Measurements from ENCODE around the gene HOXB2.

HOXB2 gene

DNA sequence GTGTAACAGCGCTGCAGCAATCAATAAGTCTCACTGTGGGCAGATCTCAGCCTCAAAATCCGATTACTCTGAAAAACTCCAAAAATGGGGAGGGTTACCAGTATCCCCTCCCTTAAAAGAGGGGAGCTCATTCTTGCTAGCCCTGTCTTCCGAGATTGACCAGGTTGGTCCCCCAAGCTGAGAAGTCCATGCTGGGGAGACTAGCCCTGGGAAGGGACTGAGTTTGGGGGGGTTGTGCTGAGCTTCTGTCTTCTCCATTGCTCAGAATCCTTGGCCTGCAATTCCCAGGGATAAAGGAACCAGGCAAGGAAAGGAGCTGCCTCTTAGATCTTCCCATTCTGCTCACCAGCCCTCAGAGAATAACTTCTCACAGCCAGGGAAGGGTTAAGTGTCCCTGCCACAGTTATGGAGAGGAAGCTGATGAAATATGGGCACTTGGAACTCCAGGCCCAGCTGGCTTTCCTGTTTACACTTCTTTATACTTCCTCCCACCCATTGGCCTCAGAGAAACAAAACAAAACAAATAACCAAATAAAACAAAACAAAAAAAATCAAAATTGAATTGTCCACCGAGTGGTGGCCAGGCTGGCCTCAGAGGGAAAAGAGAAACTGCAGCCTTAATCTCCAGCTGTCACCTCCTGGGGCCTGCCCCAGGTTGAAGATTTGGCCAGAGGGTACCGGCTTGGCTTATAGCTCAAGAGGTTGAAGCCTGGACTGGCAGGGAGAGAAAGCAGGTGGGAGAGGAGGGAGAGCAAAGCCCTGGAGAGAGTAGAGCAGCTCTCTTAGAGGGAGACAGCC is 42.6 kb upstream of the HOXB2 start (continued):
- TF ChIP-seq ZNF629 (tag by site-specific recombination; IDR thresholded peaks at IDR 0.05), result 0 out of 2 replicates have a peak, but pooled peaks have one; percentile 16
- TF ChIP-seq, protein P1, sequence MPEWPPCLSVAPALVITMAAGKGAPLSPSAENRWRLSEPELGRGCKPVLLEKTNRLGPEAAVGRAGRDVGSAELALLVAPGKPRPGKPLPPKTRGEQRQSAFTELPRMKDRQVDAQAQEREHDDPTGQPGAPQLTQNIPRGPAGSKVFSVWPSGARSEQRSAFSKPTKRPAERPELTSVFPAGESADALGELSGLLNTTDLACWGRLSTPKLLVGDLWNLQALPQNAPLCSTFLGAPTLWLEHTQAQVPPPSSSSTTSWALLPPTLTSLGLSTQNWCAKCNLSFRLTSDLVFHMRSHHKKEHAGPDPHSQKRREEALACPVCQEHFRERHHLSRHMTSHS (tag by site-specific recombination; IDR thresholded peaks at IDR 0.05), result no peak
- TF ChIP-seq ZNF510 (tag by site-specific recombination; IDR thresholded peaks at IDR 0.05; ENCODE audit: insufficient replicate concordance), result no peak
- TF ChIP-seq ZNF132 (tag by site-specific recombination; IDR thresholded peaks at IDR 0.05; ENCODE audit: borderline replicate concordance), result no peak
- 0 out of 2 replicates have a peak, but pooled peaks have one; percentile 4 for TF ChIP-seq ZNF664 (tag by site-specific recombination; IDR thresholded peaks at IDR 0.05)
- no peak for TF ChIP-seq ZNF10 (tag by site-specific recombination; IDR thresholded peaks at IDR 0.05)
- no peak for TF ChIP-seq ZNF596 (tag by site-specific recombination; IDR thresholded peaks at IDR 0.05)
- TF ChIP-seq, protein P2, sequence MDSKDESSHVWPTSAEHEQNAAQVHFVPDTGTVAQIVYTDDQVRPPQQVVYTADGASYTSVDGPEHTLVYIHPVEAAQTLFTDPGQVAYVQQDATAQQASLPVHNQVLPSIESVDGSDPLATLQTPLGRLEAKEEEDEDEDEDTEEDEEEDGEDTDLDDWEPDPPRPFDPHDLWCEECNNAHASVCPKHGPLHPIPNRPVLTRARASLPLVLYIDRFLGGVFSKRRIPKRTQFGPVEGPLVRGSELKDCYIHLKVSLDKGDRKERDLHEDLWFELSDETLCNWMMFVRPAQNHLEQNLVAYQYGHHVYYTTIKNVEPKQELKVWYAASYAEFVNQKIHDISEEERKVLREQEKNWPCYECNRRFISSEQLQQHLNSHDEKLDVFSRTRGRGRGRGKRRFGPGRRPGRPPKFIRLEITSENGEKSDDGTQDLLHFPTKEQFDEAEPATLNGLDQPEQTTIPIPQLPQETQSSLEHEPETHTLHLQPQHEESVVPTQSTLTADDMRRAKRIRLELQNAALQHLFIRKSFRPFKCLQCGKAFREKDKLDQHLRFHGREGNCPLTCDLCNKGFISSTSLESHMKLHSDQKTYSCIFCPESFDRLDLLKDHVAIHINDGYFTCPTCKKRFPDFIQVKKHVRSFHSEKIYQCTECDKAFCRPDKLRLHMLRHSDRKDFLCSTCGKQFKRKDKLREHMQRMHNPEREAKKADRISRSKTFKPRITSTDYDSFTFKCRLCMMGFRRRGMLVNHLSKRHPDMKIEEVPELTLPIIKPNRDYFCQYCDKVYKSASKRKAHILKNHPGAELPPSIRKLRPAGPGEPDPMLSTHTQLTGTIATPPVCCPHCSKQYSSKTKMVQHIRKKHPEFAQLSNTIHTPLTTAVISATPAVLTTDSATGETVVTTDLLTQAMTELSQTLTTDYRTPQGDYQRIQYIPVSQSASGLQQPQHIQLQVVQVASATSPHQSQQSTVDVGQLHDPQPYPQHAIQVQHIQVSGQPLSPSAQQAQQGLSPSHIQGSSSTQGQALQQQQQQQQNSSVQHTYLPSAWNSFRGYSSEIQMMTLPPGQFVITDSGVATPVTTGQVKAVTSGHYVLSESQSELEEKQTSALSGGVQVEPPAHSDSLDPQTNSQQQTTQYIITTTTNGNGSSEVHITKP (tag by site-specific recombination; IDR thresholded peaks at IDR 0.05), result peak; percentile 80
- TF ChIP-seq, protein P3, sequence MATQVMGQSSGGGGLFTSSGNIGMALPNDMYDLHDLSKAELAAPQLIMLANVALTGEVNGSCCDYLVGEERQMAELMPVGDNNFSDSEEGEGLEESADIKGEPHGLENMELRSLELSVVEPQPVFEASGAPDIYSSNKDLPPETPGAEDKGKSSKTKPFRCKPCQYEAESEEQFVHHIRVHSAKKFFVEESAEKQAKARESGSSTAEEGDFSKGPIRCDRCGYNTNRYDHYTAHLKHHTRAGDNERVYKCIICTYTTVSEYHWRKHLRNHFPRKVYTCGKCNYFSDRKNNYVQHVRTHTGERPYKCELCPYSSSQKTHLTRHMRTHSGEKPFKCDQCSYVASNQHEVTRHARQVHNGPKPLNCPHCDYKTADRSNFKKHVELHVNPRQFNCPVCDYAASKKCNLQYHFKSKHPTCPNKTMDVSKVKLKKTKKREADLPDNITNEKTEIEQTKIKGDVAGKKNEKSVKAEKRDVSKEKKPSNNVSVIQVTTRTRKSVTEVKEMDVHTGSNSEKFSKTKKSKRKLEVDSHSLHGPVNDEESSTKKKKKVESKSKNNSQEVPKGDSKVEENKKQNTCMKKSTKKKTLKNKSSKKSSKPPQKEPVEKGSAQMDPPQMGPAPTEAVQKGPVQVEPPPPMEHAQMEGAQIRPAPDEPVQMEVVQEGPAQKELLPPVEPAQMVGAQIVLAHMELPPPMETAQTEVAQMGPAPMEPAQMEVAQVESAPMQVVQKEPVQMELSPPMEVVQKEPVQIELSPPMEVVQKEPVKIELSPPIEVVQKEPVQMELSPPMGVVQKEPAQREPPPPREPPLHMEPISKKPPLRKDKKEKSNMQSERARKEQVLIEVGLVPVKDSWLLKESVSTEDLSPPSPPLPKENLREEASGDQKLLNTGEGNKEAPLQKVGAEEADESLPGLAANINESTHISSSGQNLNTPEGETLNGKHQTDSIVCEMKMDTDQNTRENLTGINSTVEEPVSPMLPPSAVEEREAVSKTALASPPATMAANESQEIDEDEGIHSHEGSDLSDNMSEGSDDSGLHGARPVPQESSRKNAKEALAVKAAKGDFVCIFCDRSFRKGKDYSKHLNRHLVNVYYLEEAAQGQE (tag by site-specific recombination; IDR thresholded peaks at IDR 0.05), result no peak
- TF ChIP-seq ZNF521 (tag by site-specific recombination; IDR thresholded peaks at IDR 0.05), result no peak

DNA sequence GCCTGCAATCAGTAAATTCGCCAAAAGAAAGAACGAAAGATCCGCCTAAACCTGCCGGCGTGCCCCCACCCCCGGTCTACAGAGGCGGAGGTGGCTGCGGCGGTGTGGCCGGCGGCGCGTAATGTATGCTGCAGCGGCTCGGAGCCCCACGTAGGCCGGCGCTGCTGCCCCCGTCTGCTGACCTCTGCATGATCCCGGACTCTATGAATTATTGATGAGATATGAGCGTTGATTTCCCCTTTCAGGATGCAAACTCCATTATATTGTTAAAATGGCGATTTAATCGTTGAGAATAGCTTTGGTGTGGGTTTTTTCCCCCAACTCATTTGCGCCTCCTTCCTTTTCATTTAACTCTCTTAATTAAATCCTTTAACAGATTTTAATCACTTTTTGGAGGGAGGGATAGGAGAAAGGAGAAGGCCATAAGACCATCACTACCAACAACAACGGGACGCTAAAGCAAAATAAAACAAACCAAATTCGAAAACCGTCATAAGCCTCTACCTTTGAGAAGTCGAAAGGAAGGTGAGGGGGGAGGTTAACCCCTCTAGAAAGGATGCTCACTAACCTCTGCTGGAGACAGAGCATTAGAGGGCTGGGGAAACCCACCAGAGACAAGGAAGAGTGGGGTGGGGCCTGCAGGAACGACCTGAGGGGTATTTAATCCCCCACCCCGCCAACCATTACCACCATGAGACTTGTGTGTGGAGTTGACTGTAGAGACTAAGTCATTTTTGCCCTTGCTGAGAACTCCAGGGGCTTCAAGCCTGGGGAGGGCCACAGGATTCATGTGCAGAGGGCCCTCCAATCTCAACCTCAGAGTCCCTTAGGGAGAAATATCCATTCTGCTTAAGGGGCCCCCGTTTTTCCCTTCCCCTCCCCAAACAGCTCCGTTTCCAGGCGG is 41.7 kb upstream of the HOXB2 start:
- Histone ChIP-seq H3K4me1 (ENCODE audit: control insufficient read depth, insufficient read depth, low read length) (peaks cover 50% of the 10 kb centered on the region), H3K27ac (ENCODE audit: extremely low read depth, low read depth, low read length) (peak overlapping the region; percentile 92), H3K36me3 (ENCODE audit: control insufficient read depth in 2 of 2, insufficient read depth in 1 of 2, low read length in 2 of 2) (peaks cover 0 to 29% of the 10 kb centered on the region in 2 experiments; a peak in 2 of 3 replicates), H3K9me3 (ENCODE audit: control insufficient read depth, insufficient read depth, low read depth, low read length) (no peaks in the 10 kb centered on the region), H3K4me3 (ENCODE audit: low read depth, low read length) (peak overlapping the region; percentile 38)
- CTCF ChIA-PET, result interaction anchor here (0.6 to 3.2 kb wide), 16 partner anchors 17 to 557 kb away, joined by 3 to 18 read pairs (median 4); no protein-coding TSS in a partner anchor
- POLR2A ChIA-PET, result interaction anchor here (0.5 to 2.4 kb wide), 6 partner anchors 10 to 411 kb away, joined by 3 to 9 read pairs (median 6); partner anchors contain the start of gene IGF2BP1
- TF ChIP-seq ZBTB7A (tag by site-specific recombination; IDR thresholded peaks at IDR 0.05; ENCODE audit: low read depth), result no peak
- TF ChIP-seq ZNF121 (tag by site-specific recombination; IDR thresholded peaks at IDR 0.05), result no peak
- TF ChIP-seq, protein P4, sequence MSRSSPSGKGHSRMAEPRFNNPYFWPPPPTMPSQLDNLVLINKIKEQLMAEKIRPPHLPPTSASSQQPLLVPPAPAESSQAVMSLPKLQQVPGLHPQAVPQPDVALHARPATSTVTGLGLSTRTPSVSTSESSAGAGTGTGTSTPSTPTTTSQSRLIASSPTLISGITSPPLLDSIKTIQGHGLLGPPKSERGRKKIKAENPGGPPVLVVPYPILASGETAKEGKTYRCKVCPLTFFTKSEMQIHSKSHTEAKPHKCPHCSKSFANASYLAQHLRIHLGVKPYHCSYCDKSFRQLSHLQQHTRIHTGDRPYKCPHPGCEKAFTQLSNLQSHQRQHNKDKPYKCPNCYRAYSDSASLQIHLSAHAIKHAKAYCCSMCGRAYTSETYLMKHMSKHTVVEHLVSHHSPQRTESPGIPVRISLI (tag by site-specific recombination; IDR thresholded peaks at IDR 0.05), result no peak
- no peak for TF ChIP-seq ZNF768 (tag by site-specific recombination; IDR thresholded peaks at IDR 0.05)
- no peak for TF ChIP-seq ZNF211 (tag by site-specific recombination; IDR thresholded peaks at IDR 0.05; ENCODE audit: low read depth)
- no peak for TF ChIP-seq ZNF571 (tag by site-specific recombination; IDR thresholded peaks at IDR 0.05)
- TF ChIP-seq ZFP41 (tag by site-specific recombination; IDR thresholded peaks at IDR 0.05; ENCODE audit: borderline replicate concordance), result no peak
- 0 out of 2 replicates have a peak, but pooled peaks have one; percentile 16 for TF ChIP-seq BCL11B (tag by site-specific recombination; IDR thresholded peaks at IDR 0.05; ENCODE audit: low read depth)
- TF ChIP-seq ZNF155 (tag by site-specific recombination; IDR thresholded peaks at IDR 0.05), result no peak
- TF ChIP-seq, protein P5, sequence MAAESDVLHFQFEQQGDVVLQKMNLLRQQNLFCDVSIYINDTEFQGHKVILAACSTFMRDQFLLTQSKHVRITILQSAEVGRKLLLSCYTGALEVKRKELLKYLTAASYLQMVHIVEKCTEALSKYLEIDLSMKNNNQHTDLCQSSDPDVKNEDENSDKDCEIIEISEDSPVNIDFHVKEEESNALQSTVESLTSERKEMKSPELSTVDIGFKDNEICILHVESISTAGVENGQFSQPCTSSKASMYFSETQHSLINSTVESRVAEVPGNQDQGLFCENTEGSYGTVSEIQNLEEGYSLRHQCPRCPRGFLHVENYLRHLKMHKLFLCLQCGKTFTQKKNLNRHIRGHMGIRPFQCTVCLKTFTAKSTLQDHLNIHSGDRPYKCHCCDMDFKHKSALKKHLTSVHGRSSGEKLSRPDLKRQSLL (tag by site-specific recombination; IDR thresholded peaks at IDR 0.05), result no peak
- TF ChIP-seq ZNF239 (tag by site-specific recombination; IDR thresholded peaks at IDR 0.05), result no peak
- no peak for TF ChIP-seq OSR2 (tag by site-specific recombination; IDR thresholded peaks at IDR 0.05)
- TF ChIP-seq GLIS2 (tag by site-specific recombination; IDR thresholded peaks at IDR 0.05), result peak; percentile 16; the same call in 1 of the 2 replicates
